ENCODE data around the gene MAX.
"Not testable (repeated sequence)": the region's sequence is repeated elsewhere in the genome, so short reads cannot be mapped to it uniquely, and the experiment has no call there.

Gene MAX

DNA sequence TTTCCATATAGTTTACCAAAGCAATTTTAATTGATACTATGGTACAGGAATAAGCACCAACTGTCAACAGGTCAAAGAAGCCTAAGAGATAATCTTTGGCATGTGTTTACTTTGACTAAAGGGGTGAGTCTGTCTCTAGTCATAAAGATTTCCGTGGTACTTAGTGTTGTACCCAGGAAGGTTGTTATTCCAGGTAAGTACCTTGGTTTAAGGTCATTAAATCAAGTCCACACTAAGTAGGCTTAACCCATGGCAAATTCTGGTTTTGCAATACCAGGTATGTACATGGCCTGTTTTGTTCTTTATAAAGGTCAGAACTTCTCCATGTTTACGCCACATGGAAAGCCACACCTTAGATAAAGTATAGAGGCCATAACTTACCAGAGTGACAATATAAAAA, 10.0 kb downstream of the MAX start:
- Histone ChIP-seq H3K9ac (ENCODE audit: low read length) (no peak overlapping the region), H3K9me3 (replicated peaks; ENCODE audit: insufficient read depth, low read length) (no peaks in the 10 kb centered on the region), H3K79me2 (ENCODE audit: low read length) (peaks cover 30% of the 10 kb centered on the region), H3K27me3 (replicated peaks; ENCODE audit: insufficient read depth, low read length) (no peaks in the 10 kb centered on the region), H2AFZ (ENCODE audit: low read length) (no peak overlapping the region), H3K36me3 (replicated peaks; ENCODE audit: insufficient read depth, low read length) (no peaks in the 10 kb centered on the region; the same call in 1 of the 2 replicates), H3F3A (ENCODE audit: insufficient read depth, low read length) (no peaks in the 10 kb centered on the region), H4K20me1 (ENCODE audit: insufficient read depth, low read length) (no peaks in the 10 kb centered on the region), H3K4me3 (ENCODE audit: low read length) (no peak overlapping the region), H3K4me1 (ENCODE audit: low read length) (no peaks in the 10 kb centered on the region), H3K9me2 (replicated peaks; ENCODE audit: insufficient read depth, low read length) (no peaks in the 10 kb centered on the region), H3K4me2 (ENCODE audit: low read depth, low read length) (no peak overlapping the region), H3K27ac (ENCODE audit: low read length) (no peak overlapping the region)
- TF ChIP-seq EZH2phosphoT487 (IDR thresholded peaks at IDR 0.05; ENCODE audit: low read length) (no peak), CTCF (IDR thresholded peaks at IDR 0.05; ENCODE audit: low read length) (no peak), EZH2 (optimal IDR thresholded peaks at IDR 0.05; ENCODE audit: low read depth, low read length) (no peak)
- no peak for DNase-seq

DNA sequence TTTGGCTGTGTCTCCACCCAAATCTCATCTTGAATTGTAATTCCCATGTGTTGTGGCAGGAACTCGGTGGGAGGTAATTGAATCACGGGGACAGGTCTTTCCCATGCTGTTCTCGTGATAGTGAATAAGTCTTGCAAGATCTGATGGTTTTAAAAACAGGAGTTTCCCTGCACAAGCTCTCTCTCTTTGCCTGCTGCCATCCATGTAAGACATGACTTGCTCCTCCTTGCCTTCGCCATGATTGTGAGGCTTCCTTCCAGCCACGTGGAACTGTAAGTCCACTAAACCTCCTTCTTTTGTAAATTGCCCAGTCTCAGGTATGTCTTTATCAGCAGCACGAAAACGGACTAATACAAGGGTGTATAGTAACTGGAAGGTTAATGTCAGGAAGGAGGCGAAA, 14.5 kb downstream of the MAX start:
- not testable (repeated sequence) for H3K4me2 ChIP-seq (ENCODE audit: low read depth, low read length); H3K4me3 ChIP-seq (ENCODE audit: low read length); H3K9ac ChIP-seq (ENCODE audit: low read length); H3K9me2 ChIP-seq (replicated peaks; ENCODE audit: insufficient read depth, low read length); H3K36me3 ChIP-seq (replicated peaks; ENCODE audit: insufficient read depth, low read length); H2AFZ ChIP-seq (ENCODE audit: low read length); H3K9me3 ChIP-seq (replicated peaks; ENCODE audit: insufficient read depth, low read length); H3K4me1 ChIP-seq (ENCODE audit: low read length); H3F3A ChIP-seq (ENCODE audit: insufficient read depth, low read length); H3K79me2 ChIP-seq (ENCODE audit: low read length); H3K27me3 ChIP-seq (replicated peaks; ENCODE audit: insufficient read depth, low read length); H3K27ac ChIP-seq (ENCODE audit: low read length); H4K20me1 ChIP-seq (ENCODE audit: insufficient read depth, low read length); DNase-seq

DNA sequence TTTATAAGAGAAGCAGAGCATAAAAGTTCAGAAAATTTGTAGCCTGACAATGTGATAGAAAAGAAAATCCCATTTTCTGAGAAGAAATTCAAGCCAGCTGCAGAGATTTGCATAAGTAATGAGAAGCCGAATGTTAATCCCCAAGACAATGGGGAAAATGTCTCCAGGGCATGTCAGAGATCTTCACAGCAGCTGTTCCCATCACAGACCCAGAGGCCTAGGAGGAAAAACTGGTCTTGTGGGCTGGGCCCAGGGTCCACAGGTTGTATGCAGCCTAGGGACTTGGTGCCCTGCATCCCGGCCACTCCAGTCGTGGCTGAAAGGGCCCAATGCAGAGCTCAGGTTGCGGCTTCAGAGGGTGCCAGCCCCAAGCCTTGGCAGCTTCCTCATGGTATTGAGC, 15.6 kb downstream of the MAX start:
- not testable (repeated sequence) for H3F3A ChIP-seq (ENCODE audit: insufficient read depth, low read length); H3K36me3 ChIP-seq (replicated peaks; ENCODE audit: insufficient read depth, low read length); H2AFZ ChIP-seq (ENCODE audit: low read length); H3K27me3 ChIP-seq (replicated peaks; ENCODE audit: insufficient read depth, low read length); H4K20me1 ChIP-seq (ENCODE audit: insufficient read depth, low read length); H3K9me3 ChIP-seq (replicated peaks; ENCODE audit: insufficient read depth, low read length); H3K9me2 ChIP-seq (replicated peaks; ENCODE audit: insufficient read depth, low read length); H3K27ac ChIP-seq (ENCODE audit: low read length); H3K4me2 ChIP-seq (ENCODE audit: low read depth, low read length); H3K4me3 ChIP-seq (ENCODE audit: low read length); DNase-seq; H3K9ac ChIP-seq (ENCODE audit: low read length); H3K4me1 ChIP-seq (ENCODE audit: low read length)
- peaks cover 14% of the 10 kb centered on the region; the same call in 1 of the 2 replicates for H3K79me2 ChIP-seq (ENCODE audit: low read length)

DNA sequence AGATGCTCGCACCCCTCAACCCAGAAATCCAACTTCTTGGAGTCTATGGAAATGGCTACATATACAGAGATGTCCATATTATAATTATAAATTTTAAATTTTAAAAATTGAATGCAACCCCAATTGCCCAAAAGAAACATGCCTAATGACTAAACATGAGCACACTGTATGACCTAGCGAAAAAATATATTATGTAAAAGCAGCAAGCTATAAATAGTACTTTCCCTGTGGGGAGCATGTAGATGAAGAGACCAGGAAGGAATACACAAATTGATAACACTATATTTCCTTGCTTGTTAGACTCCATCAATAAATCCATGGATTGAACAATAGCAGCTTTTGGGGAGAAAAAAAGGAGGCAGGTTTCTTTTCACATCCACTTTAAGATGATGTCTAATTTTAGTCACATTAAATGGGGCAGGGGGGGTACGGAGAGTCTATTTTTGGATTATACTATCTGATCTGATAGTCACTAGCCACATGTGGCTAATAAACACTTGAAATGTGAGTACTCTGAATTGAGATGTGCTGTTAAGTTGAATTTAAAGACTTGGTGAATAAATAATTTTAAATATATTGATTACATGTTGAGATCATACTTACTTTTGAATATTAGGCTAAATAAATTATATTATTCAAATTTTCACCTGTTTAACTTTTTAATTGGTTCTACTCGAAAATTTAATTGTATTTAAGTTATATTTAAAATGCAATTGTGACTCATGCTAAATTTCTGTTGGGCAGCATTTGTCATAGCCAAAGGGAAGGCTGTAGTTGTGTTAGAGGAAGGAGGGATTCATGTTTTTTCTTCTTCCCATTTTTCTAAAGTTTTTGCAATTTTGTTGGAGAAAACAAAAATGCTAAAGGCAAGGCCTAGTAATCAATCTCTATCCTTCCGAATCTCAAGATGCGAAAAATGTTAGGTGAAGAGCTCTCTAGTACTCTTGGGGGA, 17.5 kb downstream of the MAX start:
- peaks cover 23% of the 10 kb centered on the region; the same call in 1 of the 2 replicates for H3K79me2 ChIP-seq (ENCODE audit: low read length)

More for the DNA sequence above, 17.5 kb downstream of the MAX start:
- Histone ChIP-seq H3K27ac (ENCODE audit: low read length) (no peak overlapping the region), H4K20me1 (ENCODE audit: insufficient read depth, low read length) (no peaks in the 10 kb centered on the region), H3F3A (ENCODE audit: insufficient read depth, low read length) (no peaks in the 10 kb centered on the region), H3K4me1 (ENCODE audit: low read length) (peaks cover 7% of the 10 kb centered on the region), H2AFZ (ENCODE audit: low read length) (no peak overlapping the region), H3K36me3 (replicated peaks; ENCODE audit: insufficient read depth, low read length) (no peaks in the 10 kb centered on the region; the same call in 1 of the 2 replicates), H3K27me3 (replicated peaks; ENCODE audit: insufficient read depth, low read length) (no peaks in the 10 kb centered on the region), H3K9me2 (replicated peaks; ENCODE audit: insufficient read depth, low read length) (no peaks in the 10 kb centered on the region), H3K4me3 (ENCODE audit: low read length) (no peak overlapping the region), H3K9me3 (replicated peaks; ENCODE audit: insufficient read depth, low read length) (no peaks in the 10 kb centered on the region), H3K9ac (ENCODE audit: low read length) (no peak overlapping the region), H3K4me2 (ENCODE audit: low read depth, low read length) (no peak overlapping the region)
- no peak for DNase-seq
- no peak for TF ChIP-seq EZH2 (optimal IDR thresholded peaks at IDR 0.05; ENCODE audit: low read depth, low read length)
- no peak for TF ChIP-seq CTCF (IDR thresholded peaks at IDR 0.05; ENCODE audit: low read length)

All from MM.1S (cell line).